ENCODE measurements around the gene TM4SF18.

GRCh38 chr3:149284034-149284433 lies 49.4 kb downstream of the TM4SF18 start:
- TF ChIP-seq POLR2A (IDR thresholded peaks at IDR 0.05), result no peak
- TF ChIP-seq CTCF (IDR thresholded peaks at IDR 0.05), result no peak
